Stimulated activated CD4-positive, alpha-beta T cell treated with anti-CD3 and anti-CD28 coated beads, Interleukin-15, amount 100 ng/mL, for 24 hours (primary cell): ENCODE results near the gene PHRF1.

Experiments used
- DNase-seq: peaks from one replicate; pipeline ENCODE4 v3.0.0-alpha.2; 2020

PHRF1 gene

DNA sequence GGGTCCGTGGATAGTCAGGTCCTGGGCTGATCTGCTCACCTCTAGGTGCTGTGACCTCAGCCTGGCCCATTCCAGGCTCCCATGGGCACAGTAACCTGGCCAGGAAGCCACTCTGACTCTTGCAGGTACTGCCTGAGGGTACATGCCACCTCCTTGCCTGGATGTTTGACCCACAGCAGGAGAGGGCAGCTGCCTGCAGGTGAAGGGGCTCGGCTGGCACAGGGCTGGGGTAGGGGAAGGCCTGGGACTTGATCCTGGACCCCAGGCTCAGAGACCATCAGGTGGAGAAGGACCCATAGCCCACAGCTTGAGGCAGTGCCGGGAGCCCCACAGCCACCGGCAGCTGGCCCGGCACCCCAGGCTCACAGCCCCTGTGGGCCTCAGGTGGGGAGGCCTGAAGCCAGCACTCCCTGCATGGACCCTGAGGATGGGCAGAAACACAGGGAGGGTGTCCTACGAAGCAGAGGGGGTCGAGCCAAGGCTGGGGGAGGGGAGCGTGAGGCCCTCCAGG lies 36.2 kb upstream of the PHRF1 start:
- no peak for DNase-seq

DNA sequence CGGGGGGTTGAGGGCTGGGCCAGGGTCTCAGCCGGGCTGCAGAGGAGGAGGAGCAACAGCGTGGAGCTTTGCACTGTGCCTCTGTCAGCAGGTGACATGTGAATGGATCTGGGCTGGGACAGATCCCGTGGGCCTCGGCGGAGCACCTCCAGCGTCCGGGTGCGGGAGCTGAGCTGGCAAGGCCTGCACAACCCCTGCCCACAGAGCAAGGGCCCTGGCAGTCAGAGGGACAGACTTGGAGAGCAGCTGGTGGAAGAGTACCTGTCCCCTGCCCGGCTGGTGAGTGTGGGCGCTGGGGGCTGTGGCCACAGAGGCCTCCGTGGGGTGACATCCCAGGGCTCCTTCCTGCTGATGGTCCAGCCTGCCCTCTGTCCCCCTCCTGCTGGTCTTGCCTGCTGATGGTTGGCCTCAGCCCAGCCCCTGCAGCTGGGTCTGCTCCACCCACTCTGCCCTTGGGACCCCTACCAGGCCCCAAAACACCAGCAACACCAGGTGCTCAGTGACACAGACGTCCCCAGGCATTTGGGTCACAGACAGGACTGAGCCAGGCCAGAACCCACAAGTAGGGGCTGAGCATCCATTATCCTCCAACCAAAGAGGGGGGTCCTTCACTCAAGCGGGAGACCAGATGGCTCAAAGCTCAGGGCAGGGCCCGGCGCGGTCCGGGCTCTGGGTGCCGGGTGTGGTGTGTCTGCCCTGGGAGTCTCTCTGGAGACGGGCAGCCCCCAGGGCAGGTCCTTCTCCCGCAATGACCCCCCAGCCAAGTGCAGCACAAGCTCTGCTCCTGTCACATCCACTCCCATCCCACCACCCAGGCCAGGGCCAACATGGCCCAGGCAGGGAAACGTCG lies 35.5 kb upstream of the PHRF1 start:
- DNase-seq, result no peak

DNA sequence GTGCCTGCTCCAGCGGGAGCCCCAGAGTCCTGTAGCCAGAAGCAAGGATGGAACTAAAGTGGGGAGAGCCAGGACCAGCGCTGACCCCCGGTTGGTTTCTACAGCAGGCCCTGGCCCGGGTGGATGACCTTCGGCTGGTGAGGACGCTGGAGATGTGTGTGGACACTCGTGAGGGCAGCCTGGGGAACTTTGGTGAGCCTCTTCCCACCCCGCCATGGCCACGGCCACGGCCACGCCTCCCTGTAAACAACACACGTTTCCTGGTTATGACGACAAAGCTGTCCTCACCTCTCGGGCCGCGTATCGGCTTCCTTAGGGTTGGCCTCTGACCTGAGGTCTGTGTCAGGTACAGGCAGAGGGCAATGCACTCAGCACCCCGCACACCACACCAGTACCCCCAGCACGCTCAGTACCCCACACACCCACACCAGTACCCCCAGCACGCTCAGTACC lies 34.8 kb upstream of the PHRF1 start:
- no peak for DNase-seq

DNA sequence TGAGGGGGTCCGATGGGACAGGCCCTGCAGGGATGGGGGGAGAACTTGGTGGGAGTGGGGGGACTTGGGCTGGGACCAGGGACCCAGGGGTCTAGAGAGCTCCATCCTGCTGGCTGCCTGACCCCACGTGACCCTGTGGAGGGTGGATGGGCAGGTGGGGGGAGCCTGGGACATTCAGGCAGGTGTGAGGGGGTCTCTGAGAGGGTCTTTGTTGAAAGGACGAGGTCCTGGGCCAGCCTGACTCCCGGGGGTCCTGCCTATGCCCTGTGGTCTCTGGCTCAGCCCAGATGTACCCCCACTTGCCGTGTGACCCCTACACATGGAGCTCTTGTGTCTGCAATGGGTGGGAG lies 31.5 kb upstream of the PHRF1 start:
- no peak for DNase-seq

- DNase-seq, result no peak
Observed at GRCh38 chr11:545171-545570, 31.1 kb upstream of the PHRF1 start.

DNA sequence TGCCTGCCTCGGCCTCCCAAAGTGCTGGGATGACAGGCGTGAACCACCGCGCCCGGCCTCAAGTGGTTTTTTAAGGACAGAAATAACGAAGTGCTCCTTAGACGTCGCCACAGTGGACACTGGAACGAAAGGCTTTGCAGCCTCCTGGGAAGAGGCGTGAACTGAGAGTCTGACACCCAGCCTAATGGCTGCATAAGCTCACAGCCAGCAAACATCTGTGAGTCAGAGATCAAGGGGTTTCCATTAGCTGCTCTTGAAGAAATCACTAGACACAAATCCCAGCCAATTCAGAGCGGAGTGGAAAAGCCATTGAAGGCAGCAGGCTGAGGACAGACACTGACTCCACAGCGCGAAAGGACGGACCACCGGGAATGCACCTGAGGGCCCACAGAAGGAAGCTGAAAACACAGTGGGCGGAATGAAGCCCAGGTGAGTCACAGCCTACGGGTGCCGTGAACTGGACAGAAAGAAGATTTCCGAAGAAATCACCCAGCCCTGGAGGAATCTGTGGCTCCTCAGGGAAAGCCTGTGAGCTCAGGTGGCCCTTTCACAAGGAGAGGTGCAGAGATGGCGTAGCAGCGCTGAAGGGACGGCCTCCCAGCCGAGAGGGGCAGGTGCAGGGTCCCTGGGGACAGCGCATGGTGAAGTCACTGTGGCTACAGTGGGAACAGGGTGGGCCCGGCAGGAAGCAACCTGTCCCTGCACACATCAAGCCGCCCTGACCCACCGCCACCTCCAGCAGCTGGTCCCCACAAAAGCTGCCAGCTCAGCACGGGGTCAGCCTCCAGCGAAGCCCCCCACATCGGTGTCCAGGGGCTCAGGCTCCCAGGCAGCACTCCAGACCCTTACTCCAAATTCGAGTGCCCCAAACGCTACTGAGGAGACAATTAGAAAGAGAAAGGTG lies 27.3 kb upstream of the PHRF1 start:
- no peak for DNase-seq

DNA sequence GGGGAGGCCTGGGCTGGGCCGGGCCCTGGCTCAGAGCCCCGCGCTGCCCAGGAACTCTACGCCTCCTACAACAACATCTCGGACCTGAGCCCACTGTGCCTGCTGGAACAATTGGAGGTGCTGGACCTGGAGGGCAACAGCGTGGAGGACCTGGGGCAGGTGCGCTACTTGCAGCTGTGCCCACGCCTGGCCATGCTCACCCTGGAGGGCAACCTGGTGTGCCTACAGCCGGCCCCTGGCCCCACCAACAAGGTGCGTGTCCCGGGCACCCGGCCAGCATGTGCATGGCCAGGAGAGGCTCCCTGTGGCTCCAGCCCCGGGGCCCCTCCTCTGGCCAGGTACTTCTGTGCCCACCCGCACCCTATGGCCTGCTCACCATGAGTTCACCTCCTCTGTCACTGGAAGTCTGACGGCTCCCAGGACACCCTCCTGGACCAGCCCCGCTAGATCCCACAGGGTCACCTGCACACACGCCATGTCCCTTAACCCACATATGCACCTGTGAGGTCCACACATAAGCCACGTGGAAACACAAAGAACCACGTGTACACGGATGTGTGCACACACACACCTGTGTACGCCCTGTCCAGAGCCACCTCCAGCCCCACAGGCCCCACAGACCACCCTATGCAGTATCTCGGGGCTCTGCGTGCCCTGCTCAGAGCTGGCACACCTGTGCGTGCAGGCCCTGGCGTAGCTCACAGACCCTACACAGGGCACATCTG lies 26.1 kb upstream of the PHRF1 start:
- no peak for DNase-seq

- DNase-seq, result no peak
Observed at GRCh38 chr11:550746-551085, 25.6 kb upstream of the PHRF1 start.

DNA sequence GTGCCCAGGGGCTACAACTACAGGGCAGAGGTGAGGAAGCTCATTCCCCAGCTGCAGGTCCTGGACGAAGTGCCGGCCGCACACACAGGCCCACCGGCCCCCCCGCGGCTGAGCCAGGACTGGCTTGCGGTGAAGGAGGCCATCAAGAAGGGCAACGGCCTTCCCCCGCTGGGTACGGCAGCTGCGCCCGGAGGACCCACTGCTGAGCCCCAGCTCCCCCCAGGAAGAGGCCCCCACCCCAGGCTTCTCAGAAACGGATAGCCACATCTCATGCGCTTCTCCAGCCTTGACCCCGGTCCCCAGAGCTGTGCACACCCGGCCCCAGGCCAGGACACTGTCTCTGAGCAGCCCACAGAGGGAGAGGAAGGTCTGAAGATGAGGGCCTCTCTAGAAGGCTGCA lies 25.1 kb upstream of the PHRF1 start:
- no peak for DNase-seq

DNA sequence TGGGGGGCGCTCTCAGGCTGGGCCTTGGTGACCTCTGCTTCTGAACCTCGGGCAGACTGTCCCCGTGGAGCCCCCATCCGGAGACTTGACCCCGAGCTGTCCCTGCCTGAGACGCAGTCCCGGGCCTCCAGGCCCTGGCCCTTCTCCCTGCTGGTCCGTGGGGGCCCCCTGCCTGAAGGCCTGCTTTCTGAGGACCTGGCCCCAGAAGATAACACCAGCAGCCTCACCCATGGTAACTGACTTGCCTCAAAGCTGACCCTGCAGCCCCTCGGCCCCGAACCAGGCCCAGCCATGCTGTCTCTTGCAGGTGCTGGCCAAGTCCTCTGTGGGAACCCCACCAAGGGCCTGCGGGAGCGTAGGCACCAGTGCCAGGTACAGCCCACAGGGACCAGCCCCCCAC lies 24.7 kb upstream of the PHRF1 start:
- DNase-seq, result no peak

DNA sequence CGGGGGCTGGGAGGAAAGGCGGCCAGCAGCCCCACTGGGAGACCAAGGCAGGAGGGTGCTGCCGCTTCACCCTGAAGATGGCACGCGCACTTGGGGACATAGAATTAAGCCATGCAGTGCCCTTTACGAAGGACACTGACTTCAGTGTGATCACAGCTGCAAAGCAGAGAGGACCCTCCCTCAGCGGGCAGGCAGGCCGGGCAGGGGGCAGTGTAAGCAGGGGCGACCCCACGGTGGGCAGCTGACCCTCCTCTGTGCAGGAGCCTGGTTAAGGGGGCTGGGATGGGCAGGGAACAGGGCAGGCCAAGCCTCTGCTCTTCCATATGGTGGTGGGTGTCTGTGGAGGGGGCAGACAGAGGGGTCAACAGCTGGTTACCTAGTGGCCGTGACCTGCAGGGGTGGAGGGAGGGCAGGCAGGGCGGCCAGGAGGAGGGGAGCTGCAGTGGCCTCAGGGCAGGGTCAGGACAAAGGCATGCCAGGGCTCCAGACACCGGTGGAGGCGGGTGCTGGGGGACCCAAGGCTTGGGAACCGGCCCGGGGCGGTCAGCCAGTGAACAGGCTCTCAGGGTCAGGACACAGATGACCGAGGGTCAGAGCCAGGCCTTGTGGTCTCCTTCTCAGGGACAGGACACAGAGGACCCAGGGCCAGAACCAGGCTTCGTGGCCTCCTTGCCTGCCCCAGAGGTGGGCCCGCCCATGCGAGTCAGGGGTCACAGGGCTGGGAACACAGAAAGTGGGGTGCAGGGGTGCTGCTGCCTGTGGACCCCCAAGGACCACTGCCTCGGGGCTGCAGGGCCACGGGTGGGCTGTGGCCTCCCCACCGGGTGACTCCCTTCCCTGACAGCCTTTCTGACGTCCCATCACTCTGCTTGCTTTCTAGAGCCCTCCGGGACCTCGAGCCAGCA lies 22.9 kb upstream of the PHRF1 start:
- no peak for DNase-seq

- no peak for DNase-seq
Observed at GRCh38 chr11:553988-554340, 22.3 kb upstream of the PHRF1 start.

- DNase-seq, result peak; percentile 83
Observed at GRCh38 chr11:554428-555226, 21.6 kb upstream of the PHRF1 start.

GRCh38 chr11:555227-555779 lies 21.0 kb upstream of the PHRF1 start:
- no peak for DNase-seq

GRCh38 chr11:555780-556661 lies 20.2 kb upstream of the PHRF1 start:
- peak; percentile 43 for DNase-seq

DNA sequence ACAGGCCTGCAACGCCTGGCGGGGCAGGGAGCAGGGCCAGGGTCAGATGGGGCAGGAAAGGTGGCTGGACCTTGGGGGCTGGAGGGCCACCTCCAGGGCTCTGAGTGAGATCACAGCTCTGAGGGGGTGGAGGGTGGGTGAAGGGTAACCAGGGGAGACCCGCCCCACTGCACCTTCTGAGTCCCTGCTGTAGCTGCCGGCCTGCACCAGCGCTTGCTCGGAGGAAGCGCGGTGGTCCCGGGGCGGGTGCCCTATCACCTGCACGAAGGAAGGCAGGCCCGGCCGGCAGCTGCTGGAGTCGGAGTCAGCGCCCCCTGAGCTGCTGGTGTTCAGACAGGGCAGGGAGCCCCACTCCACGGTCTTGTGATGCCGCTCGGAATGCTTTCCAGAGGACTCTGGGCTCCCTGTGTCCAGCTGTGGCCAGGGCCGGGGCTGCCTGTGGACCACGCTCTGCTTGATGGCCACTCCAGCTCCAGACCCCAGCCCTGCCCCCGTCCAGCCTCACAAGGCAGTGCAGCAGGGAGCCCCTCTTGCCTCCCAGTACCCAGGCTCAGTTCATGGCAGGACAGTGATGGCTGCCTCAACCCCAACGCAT lies 19.5 kb upstream of the PHRF1 start:
- no peak for DNase-seq

GRCh38 chr11:557328-558132 lies 18.7 kb upstream of the PHRF1 start:
- DNase-seq, result no peak

GRCh38 chr11:558503-558902 lies 17.8 kb upstream of the PHRF1 start:
- DNase-seq, result no peak
